ENCODE results near the gene LDLRAD4.

Gene LDLRAD4

DNA sequence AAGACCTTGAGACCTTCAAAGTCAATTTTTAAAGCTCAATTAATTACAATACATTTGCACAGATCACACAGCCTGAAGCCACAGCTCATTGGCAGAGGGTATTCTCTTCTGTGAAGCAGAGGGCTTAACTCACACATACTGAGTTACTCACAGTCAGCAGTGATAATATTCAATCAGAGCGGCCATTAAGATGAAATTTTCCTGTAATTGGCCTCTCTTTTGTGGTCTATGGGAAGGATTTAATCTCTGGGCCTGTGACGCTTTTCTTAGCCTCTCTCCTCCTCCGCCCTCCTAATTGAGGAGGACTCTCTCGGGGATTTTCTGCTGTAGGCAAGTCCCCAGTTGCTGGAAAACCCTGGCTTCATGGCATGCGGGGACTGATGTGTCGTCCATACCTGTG is 12.3 kb upstream of the LDLRAD4 start:
- no peak for DNase-seq

DNA sequence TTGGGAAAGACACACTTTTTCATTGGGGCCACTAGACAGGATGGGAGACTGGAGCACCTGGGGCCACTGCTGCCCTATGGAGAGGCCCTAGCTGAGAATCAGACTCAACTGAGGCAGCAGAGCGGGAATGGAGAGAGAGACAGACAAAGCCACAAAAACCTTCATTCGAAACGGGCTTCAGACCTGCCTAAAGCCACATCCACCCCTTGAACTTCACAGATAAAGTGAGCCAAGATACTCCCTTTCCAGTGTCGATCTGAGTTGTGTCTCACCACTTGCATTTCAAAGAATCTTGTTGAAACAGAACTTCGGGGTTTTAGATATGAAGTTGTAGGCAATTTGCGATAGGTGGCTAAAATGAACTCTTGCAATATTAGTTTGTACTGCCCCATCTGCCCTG is 11.3 kb upstream of the LDLRAD4 start:
- DNase-seq, result no peak

DNA sequence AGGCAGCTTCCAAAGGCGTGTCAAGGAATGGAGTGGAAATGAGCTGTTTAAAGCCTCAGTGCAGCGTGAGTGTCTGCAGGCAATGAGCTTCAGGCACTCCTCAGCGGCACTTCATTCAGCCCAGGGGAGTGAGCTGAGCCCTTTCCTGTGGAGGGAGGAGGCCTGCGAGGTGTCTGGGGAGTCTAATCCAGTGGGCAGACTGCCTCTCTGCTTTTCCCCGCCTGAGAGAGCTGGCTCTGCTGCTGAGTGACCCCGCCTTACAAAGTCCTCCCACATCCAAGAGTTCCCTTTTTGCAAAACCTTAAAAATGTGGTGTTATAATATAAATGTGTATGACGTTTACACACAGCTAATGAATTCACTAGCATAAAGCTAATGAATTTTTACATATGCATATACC is 7.0 kb upstream of the LDLRAD4 start:
- DNase-seq, result no peak

DNA sequence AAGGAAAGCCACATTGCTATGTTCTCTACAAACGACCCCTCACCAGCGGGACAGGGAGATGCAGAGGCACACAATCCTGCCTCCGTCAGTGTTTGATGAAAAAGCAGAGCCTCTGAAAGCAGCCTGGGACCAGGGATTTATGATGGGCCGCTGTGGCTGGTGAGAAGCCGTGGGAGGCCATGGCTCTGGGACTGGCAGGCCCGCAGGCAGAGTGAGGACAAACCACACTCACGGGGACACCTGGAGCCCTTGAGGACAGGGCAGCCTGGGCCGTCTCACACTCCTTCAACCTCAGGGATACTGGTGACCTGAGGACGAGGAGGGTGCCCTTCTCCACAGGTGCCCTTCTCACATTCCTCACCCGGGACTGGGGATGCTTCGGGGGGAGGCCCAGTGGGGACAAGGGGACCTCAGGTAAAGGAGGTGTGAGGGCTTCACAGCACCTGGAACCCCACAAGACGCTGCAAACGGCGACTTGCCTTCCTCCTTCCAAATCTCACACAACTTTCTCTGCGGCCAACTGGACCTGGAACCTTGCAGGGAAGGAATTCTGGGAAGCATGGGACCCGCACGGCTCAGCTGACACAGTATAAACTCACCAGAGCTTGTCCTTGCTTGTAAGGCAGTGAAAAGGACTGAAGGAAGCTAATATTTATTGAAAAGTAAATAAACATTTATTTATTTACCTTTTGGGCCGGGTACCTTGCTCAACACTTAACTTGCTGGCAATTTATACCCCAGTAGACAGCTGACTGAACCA is 5.3 kb upstream of the LDLRAD4 start:
- DNase-seq, result no peak

DNA sequence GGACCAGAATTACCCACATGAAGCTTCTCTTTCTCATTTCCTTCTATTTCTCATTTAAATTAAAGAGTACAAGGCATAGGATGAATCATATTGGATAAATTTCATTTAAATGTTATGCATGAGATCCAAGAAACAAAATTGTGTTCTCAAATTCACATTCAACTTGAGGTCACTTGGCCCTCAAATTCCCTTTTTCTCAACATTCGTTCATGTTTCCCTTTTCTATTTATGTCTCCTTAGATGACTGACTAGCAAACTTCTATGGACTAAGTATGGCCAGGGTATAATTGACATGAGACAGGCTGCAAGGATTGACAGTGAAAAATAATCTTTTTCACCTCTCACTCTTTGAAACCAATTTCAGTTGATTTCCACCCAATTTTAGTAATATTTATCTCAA is 4.0 kb upstream of the LDLRAD4 start:
- DNase-seq, result no peak

DNA sequence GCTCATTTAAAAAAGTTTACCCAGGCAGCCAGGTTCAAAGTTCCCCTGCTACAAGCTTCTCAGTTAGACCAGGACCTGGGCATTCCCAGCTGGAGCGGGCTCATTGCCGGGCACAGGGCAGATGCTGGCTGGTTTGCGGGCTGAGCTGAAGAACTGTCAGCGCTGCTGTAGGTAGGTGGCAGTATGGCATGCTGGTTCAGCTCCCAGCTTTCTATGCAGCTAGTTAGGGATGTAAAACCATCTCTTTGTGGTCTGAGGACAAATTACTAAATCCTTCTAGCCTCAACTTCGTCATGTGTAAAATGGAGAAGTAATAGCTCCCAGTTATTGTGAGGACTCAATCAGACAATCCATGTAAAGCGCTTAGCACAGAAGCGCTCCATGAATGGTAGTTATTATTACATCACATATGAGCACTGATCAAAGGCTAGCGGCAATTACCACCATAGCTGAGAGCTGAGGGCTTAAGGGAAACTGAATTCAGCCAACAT is 2.4 kb upstream of the LDLRAD4 start:
- DNase-seq, result peak; percentile 71

DNA sequence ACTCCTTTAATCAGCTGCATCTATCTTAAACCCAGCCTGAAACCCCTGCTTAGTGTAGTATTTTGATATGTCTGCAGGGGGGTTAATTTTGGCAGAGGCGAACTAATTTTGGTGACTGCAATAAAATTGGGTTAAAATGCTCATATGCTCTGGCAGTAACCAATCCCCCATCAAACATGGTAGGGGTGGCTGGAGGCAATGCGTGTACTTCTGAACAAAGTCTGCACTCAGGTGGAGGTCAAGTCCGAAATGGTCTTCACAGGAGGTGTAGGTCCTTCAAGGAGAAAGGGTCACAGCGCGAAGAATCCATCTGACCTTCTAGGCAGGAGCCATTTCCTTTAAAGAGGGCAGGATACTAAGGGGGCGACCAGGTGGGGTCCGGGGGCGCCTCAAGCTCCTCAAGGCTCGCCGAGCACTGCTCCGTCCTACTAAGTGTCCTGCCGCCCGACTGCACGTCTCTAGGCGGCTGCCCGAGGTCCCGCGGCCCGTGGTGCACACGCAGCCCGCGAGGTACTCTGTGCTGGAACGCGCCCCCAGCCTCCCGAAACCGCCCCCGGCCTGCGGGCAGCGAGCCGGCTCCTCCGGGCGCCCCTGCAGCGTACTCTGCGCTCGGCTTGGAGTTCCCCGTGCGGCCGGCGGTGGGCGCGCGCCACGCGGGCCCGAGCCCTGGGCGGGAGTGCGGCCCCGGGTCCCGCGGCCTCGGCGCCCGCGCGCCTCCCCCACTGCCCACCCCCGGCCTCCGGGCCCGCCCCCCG is 1.7 kb upstream of the LDLRAD4 start:
- DNase-seq, result no peak

DNA sequence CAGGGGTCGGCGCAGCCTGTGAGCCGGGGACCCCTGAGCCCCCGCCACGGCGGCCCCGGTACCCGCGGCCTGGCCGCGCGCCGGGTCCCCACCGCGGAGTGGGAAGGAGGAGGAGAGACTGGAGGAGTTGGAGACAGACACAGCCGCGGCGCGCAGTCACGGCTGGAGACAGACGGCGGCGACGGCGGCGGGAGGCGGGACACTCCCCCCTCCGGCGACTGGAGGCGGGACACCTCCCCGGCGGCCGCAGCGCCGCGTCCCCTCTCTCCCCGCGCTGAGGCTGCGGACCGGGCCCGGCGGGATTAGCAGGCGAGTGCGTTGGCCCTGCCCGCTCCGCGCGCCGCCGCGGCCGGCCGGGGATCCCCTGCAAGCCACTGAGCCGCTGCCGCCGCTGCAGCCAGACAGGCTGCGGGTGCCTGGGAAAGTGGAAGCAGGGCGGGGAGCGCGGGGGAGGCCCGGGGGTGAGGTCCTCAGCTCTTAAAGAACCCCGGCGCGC is 1.0 kb upstream of the LDLRAD4 start:
- peak; percentile 16 for DNase-seq

DNA sequence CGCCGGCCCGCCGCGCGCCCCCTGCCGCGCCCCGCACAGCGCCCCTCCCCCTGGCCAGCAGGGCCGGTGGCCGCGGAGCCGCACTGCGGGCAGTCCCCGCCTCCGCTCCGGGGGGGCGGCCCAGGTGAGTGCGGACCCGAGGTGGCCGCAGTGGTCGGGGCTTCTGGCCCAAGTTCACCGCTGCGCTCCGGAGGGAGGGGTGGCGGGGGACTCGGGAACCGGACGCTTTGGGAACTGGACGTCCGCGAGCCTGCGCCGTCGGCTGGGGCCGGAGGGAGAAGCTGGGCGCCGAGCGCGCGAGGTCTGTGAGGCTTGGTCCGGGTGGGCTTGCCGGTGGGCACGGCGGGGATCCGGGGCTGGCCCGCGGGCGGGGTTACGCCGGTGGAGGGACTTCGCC is 591 bp upstream of the LDLRAD4 start:
- DNase-seq, result no peak

DNA sequence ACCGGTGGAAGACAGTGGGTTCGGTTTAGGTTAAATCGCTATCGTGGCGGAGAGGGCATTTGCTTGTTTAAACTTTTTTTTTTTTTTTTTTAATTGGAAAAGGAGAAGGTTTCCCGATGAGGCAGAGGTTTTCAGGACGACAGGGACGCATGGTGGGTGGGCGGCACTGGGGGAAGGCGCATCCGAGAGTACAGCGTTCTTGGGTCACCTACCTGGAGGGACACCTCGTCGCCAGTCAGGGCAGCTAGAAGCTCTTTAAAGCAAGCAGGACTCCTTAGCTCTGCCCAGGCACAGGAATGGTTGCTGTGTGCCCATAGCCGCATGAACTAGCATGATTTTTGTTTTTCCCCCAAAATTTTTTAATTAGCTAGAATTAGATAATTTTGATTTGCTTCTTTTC is 437 bp downstream of the LDLRAD4 start:
- peak; percentile 39 for DNase-seq

DNA sequence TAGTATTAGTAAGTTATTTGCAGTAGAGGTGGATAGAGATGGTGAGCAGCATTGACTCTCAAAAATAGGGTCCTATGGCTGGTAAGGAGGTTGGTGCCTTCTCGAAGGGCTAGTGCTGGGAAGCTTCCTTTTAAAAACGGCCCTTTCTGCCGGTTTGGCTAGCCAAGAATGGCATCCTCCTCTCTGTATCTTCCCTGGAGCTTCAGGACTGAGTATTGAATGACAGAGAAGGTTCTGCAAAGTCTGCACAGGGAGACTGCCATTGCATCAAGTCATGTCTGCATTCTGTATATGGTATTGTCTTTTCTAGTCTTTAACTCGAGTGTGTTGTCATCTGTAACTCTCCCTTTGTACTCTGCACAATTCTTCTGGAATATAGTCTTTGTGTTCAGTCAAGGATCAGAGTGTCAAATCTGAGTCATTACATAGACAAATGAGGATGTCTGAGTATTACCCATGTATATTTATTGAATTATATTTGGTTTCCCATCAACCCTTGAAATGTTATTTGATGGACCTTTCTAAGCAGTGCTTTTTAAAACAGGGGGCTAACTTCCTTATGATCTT is 1.1 kb downstream of the LDLRAD4 start:
- DNase-seq, result no peak

DNA sequence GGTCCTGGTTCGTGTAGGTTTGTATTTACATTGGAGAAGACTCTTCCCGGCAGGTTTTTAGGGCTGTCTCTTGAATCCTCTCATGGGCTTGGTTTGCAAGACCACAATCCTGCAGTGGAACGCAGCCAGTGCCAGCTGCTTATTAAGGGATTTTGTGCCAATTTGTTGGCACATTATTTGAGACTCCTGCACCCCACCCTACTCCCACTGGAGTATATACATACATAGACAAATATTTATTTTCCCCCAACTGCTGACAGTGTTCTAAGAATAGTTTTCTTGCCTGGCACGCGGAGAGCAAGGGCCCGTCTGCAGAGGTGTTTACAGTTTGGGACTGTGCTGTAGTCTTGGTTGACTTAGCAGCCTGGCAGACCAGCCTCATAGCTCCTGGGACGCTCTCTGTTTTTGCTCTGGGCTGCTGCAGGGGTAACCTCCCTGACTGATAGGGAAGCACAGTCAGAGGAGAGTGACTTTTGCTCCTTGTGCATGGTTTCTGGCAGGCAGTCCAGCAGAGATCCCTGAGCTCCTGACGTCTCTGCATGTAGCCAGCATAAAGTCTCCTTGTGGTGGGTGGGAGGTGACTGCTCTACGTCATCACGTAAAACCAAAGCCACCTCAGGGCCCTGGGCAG is 1.9 kb downstream of the LDLRAD4 start:
- no peak for DNase-seq

DNA sequence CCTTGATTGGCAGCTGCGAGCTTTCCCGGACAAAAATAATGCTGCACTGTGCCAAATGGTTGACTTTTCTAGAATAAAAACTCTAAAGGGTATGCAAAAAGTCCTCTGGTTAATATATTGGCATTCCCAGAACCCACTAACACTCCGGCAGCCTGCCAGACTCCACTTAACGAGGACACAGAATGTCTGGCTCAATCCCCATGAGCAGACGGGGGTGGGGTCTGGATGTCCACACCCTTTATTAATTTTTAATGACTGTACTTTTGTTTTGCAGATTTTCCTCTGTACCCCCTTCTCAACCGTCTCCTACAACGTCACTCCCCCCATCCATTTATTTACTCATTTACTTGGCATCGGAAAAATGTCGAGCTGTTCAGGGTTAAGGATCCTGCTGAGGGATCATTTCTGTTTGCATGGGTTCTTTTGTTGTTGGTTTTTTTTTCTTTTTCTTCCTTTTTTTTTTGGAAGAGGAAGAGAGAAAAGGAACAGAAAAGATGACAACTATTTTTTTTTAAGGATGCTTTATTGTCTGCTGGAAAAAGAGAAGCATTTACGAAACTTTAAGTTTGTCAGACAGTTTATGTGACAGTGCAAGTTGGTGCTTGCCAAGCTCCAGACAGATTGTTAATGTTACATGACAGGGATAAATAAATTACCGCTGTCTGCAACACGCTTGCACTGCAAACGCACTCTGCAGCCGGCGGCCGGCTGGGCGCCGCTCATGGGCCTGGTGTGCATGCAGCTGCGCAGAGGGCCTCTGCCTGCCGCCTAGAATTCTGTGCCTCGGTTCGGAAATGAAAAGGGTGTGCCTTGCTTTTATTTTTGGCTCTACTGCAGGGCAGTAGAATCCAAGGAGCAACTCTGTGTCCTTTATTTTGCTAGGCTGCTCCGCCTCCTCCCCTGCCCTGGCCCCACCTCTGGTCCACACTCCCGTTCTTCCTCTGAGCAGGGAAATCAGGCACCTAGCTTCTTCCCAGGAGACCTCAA is 3.6 kb downstream of the LDLRAD4 start:
- peak; percentile 74 for DNase-seq

DNA sequence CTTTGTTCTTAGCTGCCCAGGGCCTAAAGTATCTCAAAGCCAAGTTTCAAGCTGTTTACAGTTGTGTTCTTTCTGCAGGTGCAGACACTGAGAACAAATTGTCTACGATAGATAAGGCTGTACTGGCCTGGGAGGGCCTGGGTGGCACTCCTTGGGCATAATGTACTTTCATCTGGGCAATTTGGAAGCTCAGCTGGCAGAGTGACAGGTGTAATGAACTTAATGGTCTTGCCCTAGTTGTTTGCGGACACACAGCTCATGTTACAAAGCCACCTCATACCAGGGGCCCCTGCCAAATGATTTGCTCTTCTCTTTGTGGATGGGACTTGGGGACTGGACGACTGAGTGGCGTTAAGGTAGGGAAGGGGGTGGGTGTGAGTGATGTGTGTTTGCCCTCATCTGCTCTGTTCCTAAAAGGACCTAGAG is 4.3 kb downstream of the LDLRAD4 start:
- peak; percentile 57 for DNase-seq

DNA sequence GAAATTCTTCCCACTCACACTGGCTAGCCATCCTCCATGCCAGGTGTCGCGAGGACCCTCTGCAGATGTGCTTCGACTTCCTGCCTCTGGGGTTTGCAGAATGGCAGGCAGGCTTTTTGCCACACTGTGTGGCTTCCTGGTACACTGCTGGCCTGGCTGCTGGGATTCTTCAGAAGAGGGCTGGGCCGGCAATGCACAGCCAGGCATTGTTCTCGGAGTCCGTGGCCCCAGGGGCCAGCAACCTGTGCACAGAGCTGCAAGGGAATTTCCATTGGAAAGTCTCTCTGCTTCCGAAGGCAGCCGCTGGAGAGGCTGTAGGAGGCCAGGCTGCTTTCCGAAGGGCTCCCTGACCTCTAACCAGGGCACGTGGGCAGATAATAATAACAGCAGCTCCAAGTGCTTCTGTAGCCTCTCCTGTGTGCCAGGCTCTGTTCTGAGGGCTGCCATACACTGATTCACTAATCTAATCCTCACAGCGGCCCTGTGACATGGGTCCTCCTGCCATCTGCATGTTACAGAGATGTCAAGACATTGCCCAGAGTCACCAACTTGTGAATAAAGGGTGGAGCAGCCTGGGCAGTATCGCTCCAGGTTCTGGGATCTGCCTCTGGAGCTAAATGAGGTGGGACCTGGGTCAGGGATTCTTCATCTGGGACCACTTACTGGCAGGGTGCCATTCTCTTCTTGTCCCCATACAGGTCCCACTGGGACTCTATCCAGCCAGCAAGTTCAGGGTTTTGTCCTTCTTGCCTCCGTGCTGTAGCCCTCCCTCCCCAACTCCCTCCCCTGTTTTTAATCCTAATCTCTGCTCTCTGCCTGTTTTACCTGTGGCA is 5.0 kb downstream of the LDLRAD4 start:
- DNase-seq, result no peak

DNA sequence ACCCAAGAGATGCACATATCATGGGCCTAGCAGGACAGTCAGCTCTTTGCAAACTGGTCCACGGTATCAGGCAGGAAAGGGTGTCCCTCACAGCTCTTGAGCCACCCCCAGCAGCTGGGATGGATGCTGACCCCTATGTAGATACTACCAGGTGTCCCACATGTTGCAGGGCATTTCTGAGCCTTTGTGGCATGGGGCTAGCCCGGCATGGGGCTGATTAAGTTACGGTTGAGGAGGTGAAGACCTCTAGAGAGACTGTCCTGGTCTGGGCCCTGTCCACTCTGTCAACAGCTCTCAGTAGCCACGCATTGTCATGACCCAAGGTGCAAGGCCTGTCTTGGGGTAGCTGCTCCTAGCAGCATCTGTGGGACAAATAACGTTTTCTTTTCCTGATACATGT is 6.7 kb downstream of the LDLRAD4 start:
- DNase-seq, result no peak

DNA sequence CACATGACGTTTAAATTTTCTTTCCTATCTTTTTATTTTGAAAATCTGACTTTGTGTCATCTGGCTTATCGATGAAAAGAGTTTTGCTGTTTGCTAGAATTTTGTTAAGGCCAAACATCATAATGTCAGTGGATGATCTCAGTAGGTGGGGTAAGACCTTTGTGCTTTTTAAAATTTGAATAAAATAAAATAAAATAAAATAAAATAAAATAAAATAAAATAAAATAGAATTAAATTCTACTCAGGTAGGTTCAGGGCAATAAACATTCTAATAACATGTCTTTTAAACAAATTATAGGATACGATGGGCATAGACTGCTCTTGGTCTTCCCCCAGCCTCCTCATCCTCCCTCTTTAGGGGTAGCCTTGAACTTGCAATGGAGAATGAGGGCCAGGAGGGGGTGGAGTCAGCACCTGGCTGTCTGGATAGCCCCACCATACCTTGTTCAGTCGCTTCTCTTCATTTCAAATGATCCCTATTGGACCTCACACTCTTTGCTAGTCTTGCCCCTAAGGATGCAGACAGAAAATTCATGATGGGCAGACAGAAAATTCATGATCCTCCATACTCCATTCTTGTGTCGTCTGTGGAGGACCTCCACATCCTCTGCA is 8.1 kb downstream of the LDLRAD4 start:
- no peak for DNase-seq

DNA sequence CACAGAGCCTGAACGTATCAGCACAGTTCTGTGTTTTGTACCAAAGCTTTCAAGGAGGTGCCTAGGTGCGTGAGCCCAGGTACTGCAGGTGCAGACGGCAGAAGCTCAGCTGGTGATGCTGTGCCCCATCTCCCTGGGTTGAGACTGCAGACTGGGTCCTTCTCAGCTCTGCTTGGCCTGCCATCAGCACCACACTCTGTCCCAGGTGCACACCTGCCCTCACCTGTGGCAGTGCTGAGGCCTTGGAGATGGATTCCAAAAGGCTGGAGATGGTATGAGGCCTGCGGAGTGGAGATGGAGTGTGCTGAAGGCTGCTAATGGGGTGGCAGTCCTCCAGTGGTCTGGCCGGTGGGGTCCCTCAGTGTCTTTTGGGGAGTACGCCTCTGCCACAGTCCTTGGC is 9.3 kb downstream of the LDLRAD4 start:
- DNase-seq, result no peak

DNA sequence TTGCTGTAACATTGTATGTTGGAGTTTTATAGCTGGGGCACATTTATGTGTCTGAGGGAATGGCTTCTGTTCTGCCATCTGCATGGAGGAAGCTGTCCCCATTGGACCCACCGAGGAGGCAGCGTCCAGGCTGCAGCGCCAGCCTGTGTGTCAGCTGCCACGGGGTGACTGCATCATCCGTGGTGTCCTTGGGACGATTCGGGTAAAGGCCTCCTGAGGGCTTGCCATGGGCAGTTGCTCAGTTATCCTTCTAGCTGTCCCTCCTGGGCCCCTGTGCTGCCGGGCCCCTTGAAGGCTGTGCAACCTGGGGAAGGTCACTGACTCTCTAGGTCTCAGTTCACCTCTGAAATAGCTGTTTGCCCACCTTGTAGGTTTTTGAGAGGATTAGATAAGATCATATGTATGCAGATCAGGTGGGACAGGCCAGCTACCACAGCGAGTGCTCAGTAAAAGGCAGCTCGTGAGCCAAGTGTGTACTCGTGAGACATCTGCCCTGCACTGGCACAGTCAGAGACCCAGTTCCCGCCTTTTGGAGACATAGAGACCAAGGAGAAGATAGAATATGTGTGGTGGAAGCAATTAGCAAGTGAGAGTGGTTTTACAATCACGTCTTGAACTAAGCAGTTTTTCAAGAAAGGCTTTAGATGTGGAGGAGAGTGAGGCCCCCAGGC is 10.6 kb downstream of the LDLRAD4 start:
- no peak for DNase-seq

DNA sequence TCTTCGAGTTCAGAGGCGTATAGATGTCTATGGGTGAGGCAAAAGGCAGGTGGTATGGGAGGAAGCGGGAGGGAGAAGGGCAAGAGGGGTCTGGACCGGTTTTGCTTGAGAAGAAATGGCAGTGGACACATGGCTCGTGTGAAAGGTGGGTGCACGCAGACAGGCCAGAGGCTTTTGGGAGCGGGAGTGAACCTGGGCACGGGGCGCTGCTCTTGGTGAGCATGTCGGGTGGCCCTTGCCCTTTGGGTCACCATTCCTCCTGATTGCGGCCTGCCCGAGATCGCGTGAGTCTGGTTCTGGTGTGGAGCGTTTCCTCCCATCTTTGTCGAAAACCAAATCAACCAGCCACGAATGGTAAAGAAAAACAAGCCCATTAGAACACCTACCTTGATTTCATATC is 12.6 kb downstream of the LDLRAD4 start:
- DNase-seq, result no peak

Data from NCI-H2171 treated with DMSO at 0.1 percent for 48 hours (cell line).